Endothelial cell of umbilical vein (primary cell): ENCODE results near the gene SUV39H2. TPM values are rescaled to one million over a fixed set of nuclear protein-coding genes. Genes with fewer than 3 reads are reported as not detected.

ENCODE experiments used
- BruUV-seq: library from RNA; stranded (reverse); fragments of 400-500 nt; replicated peaks from 2 replicates; lab custom pipeline; 2021; lab: Mats Ljungman, UMichigan
- CTCF ChIA-PET: fragments of 300-600, 350-600 bp; sonication (Branson Sonifier 250); formaldehyde crosslinking; loops from one replicate; lab custom pipeline; 2021; ENCODE audit warnings: antibody characterized with exemption, inconsistent platforms; lab: Charles Lee
- POLR2A ChIA-PET: fragments of 300-600, 350-600 bp; sonication (Branson Sonifier 250); formaldehyde crosslinking; loops from one replicate; lab custom pipeline; 2021; ENCODE audit warnings: antibody characterized with exemption, inconsistent platforms; lab: Charles Lee
- DNase-seq: peaks from one replicate; pipeline ENCODE4 v3.0.0-alpha.2; 2011; ENCODE audit warnings: low read depth, low spot score
- FAIRE-seq: peaks from 2 replicates; lab custom pipeline; 2011; peaks lifted over from hg19 to GRCh38; lab: Jason Lieb, UNC
- H2AFZ ChIP-seq: 2 replicates; pipeline ENCODE4 v1.6.0; 2012; ENCODE audit warnings: low read depth, low read length, control low read depth, inconsistent platforms
- H3K27ac ChIP-seq: 2 replicates; pipeline ENCODE4 v1.5.1; 2011; ENCODE audit warnings: low read depth, mild to moderate bottlenecking, control low read depth, low read length, moderate library complexity; ENCODE audit not compliant: insufficient read depth
- H3K27me3 ChIP-seq, 2 experiments: 2 replicates each; pipeline versions ENCODE4 v1.6.0 to v1.6.1; 2011; ENCODE audit warnings: low read length in 2 of 2, mixed read lengths in 1 of 2; ENCODE audit not compliant: control insufficient read depth in 2 of 2, insufficient read depth in 2 of 2
- H3K36me3 ChIP-seq, 2 experiments: 2 replicates in 1 of 2; 3 replicates in 1 of 2; pipeline ENCODE4 v1.5.1; 2011; ENCODE audit warnings: low read length in 2 of 2, mild to moderate bottlenecking in 1 of 2, moderate library complexity in 1 of 2; ENCODE audit not compliant: control insufficient read depth in 2 of 2, insufficient read depth in 2 of 2; ENCODE audit errors: extremely low read depth in 1 of 2
- H3K4me1 ChIP-seq: 3 replicates; pipeline ENCODE4 v1.5.1; 2011; ENCODE audit warnings: mild to moderate bottlenecking, low read length; ENCODE audit not compliant: control insufficient read depth, insufficient read depth; ENCODE audit errors: extremely low read depth
- H3K4me2 ChIP-seq: 2 replicates; pipeline ENCODE4 v1.6.1; 2011; ENCODE audit warnings: low read length, control low read depth, mixed read lengths; ENCODE audit not compliant: insufficient read depth
- H3K4me3 ChIP-seq, 3 experiments: fragments of 200-600 bp in 1 of 3; sonication (generic), shearing (Covaris generic) in 1 of 3; replicated peaks in 1 of 3; 2 replicates each; pipeline ENCODE4 v1.5.1; 2011 to 2016; ENCODE audit warnings: control low read depth in 3 of 3, low read length in 3 of 3, mild to moderate bottlenecking in 2 of 3, inconsistent platforms in 1 of 3, low read depth in 1 of 3, moderate library complexity in 1 of 3; ENCODE audit not compliant: insufficient read depth in 1 of 3
- H3K79me2 ChIP-seq: 2 replicates; pipeline ENCODE4 v1.6.0; 2012; ENCODE audit warnings: low read length, inconsistent platforms; ENCODE audit not compliant: control insufficient read depth, insufficient read depth
- H3K9ac ChIP-seq: replicated peaks from 2 replicates; pipeline ENCODE3; 2011; ENCODE audit warnings: low read length, control low read depth; ENCODE audit not compliant: insufficient read depth; ENCODE audit errors: extremely low read depth
- H3K9me1 ChIP-seq: replicated peaks from 3 replicates; pipeline ENCODE4 v1.6.0; 2011; ENCODE audit warnings: mild to moderate bottlenecking, low read length; ENCODE audit not compliant: control insufficient read depth, insufficient read depth; ENCODE audit errors: extremely low read depth
- H3K9me3 ChIP-seq: replicated peaks from 2 replicates; pipeline ENCODE4 v1.5.1; 2012; ENCODE audit warnings: low read length, inconsistent platforms; ENCODE audit not compliant: control insufficient read depth, insufficient read depth
- H4K20me1 ChIP-seq: replicated peaks from 2 replicates; pipeline ENCODE3; 2011; ENCODE audit warnings: mild to moderate bottlenecking, low read length; ENCODE audit not compliant: control insufficient read depth, insufficient read depth; ENCODE audit errors: extremely low read depth
- CTCF ChIP-seq, 2 donors: IDR thresholded peaks; 1 replicate in 1 of 2; 2 replicates in 1 of 2; pipeline ENCODE4 v1.5.1; 2011; ENCODE audit warnings: low read length in 2 of 2, mild to moderate bottlenecking in 2 of 2, moderate library complexity in 2 of 2, control low read depth in 1 of 2, inconsistent platforms in 1 of 2, low read depth in 1 of 2; ENCODE audit not compliant: insufficient read depth in 1 of 2; ENCODE audit errors: extremely low read depth in 1 of 2
- FOS ChIP-seq: IDR thresholded peaks from 2 replicates; pipeline ENCODE4 v1.6.1; 2011; ENCODE audit warnings: mild to moderate bottlenecking, low read length, moderate library complexity, borderline replicate concordance; ENCODE audit not compliant: insufficient read depth
- GATA2 ChIP-seq: IDR thresholded peaks from 2 replicates; pipeline ENCODE4 v1.7.0; 2011; ENCODE audit warnings: low read depth, mild to moderate bottlenecking, moderate library complexity, mixed read lengths, low read length; ENCODE audit not compliant: insufficient read length, insufficient read depth
- MAX ChIP-seq: IDR thresholded peaks from 2 replicates; pipeline ENCODE4 v1.6.1; 2011; ENCODE audit not compliant: insufficient read depth, insufficient read length
- dilution Hi-C: fragments of 300-500 bp; cut with MboI; formaldehyde crosslinking; loops from one replicate; pipeline ENCODE4 v1.15.0; 2019; ENCODE audit warnings: low sequenced_read_pairs; ENCODE audit not compliant: extremely low pct_ligation_motif_present
- intact Hi-C: fragments of 100-400 bp; cut with micrococcal nuclease; formaldehyde crosslinking; loops from one replicate; pipeline ENCODE4 v1.10.0; 2022
- polyA plus RNA-seq, 4 experiments: library from polyadenylated mRNA; depleted of rRNA in 3 of 4; stranded (reverse) in 3 of 4; unstranded in 1 of 4; fragments of >200 nt; gene quantifications; 2 replicates each; pipeline versions ENCODE4 v1.2.1 to v1.2.3, GENCODE V29; 2011 to 2012; ENCODE audit warnings: missing spikeins in 1 of 4
- total RNA-seq: library from RNA; stranded (reverse); gene quantifications from 2 replicates; pipeline ENCODE4 v1.2.3, GENCODE V29; 2021

Gene SUV39H2
- total and polyA plus RNA-seq, 2 donors (not counting 3 experiments of a cell fraction or from before 2014, with no cell fraction given), result 5.7 to 29.9 TPM

- Histone ChIP-seq H3K4me3 (peak overlapping the region; percentile 33 to 63 (median 44)), H3K4me1 (peaks cover 11% of the 10 kb centered on the region), H3K79me2 (peaks cover 27% of the 10 kb centered on the region), H3K9me1 (no peaks in the 10 kb centered on the region), H3K9ac (peak overlapping the region; percentile 61), H3K4me2 (peak overlapping the region; percentile 80), H2AFZ (peak overlapping the region; percentile 86), H3K27ac (peak overlapping the region; percentile 34), H4K20me1 (no peaks in the 10 kb centered on the region), H3K27me3 (no peaks in the 10 kb centered on the region), H3K9me3 (no peaks in the 10 kb centered on the region), H3K36me3 (peaks cover 4 to 7% of the 10 kb centered on the region in 2 experiments)
- intact Hi-C loops (loop anchor here (5.0 kb wide), 1 partner anchor 300 kb away; no protein-coding TSS in a partner anchor), dilution Hi-C loops (no loop called here)
- no peak for FAIRE-seq
- ChIA-PET CTCF (interaction anchor here (0.9 to 3.8 kb wide), 14 partner anchors 10 to 640 kb away, joined by 3 to 23 read pairs (median 7); partner anchors contain the start of gene SUV39H2), POLR2A (interaction anchor here (0.8 to 1.7 kb wide), 2 partner anchors 41 to 338 kb away, joined by 3 to 8 read pairs; partner anchors contain the start of gene SUV39H2)
- TF ChIP-seq GATA2, result no peak
- no peak for TF ChIP-seq MAX
- no peak for TF ChIP-seq CTCF (IDR thresholded peaks at IDR 0.05; ENCODE audit: extremely low read depth in 1 of 2, insufficient read depth in 1 of 2, low read depth in 1 of 2, low read length in 2 of 2)
- TF ChIP-seq FOS, result no peak
- BruUV-seq, result TSS peak; percentile 21
- DNase-seq, result no peak
Observed at GRCh38 chr10:14837003-14837756, 41.5 kb upstream of the SUV39H2 start.
